Adrenal gland (tissue), 5 donors: ENCODE measurements around the gene SELENOM.
"Not testable (repeated sequence)": the region's sequence is repeated elsewhere in the genome, so short reads cannot be mapped to it uniquely, and the experiment has no call there.

Experiments used
- POLR2A ChIP-seq, 2 donors: fragments of 450-650 bp; IDR thresholded peaks; one replicate each; pipeline ENCODE4 v1.6.1; 2017; ENCODE audit warnings: antibody characterized with exemption in 2 of 2, mild to moderate bottlenecking in 2 of 2, moderate library complexity in 1 of 2
- TF ChIP-seq, protein P1 (sequence below), 6 experiments: fragments of 450-650 bp in 4 of 6; fragments of 200-600 bp in 2 of 6; sonication (generic) in 1 of 6; IDR thresholded peaks; 1 replicate in 5 of 6; 2 replicates in 1 of 6; pipeline versions ENCODE4 v1.5.1 to v1.8.0; 2016 to 2021; ENCODE audit warnings: antibody characterized with exemption in 6 of 6, mild to moderate bottlenecking in 2 of 6, moderate library complexity in 1 of 6
- donor health status: DM: no; HTN: no; CAD: no.

DNA sequence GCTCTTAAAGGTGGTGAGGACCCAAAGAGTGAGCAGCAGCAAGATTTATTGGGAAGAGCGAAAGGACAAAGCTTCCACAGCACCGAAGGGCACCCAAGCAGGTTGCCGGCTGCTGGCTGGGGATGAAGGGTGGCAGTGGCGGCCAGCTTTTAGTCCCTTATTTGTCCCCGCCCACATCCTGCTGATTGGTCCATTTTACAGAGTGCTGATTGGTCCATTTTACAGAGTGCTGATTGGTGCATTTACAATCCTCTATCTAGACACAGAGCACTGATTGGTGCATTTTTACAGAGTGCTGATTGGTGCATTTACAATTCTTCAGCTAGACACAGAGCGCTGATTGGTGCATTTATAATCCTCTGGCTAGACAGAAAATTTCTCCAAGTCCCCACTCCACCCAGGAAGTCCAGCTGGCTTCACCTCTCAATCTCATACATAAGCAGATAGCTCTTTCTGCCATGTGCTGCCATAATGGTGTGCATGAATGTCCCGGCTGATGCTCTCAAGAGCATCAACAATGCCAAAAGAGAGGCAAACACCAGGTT is 5.3 kb upstream of the SELENOM start:
- not testable (repeated sequence) for TF ChIP-seq POLR2A (IDR thresholded peaks at IDR 0.05)
- TF ChIP-seq, protein P1, sequence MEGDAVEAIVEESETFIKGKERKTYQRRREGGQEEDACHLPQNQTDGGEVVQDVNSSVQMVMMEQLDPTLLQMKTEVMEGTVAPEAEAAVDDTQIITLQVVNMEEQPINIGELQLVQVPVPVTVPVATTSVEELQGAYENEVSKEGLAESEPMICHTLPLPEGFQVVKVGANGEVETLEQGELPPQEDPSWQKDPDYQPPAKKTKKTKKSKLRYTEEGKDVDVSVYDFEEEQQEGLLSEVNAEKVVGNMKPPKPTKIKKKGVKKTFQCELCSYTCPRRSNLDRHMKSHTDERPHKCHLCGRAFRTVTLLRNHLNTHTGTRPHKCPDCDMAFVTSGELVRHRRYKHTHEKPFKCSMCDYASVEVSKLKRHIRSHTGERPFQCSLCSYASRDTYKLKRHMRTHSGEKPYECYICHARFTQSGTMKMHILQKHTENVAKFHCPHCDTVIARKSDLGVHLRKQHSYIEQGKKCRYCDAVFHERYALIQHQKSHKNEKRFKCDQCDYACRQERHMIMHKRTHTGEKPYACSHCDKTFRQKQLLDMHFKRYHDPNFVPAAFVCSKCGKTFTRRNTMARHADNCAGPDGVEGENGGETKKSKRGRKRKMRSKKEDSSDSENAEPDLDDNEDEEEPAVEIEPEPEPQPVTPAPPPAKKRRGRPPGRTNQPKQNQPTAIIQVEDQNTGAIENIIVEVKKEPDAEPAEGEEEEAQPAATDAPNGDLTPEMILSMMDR (IDR thresholded peaks at IDR 0.05), result not testable (repeated sequence)
